ENCODE results near the gene STK36.
"Not testable (repeated sequence)": the region's sequence is repeated elsewhere in the genome, so short reads cannot be mapped to it uniquely, and the experiment has no call there.

STK36 gene

GRCh38 chr2:218662377-218662776 lies 9.5 kb upstream of the STK36 start:
- no peak for DNase-seq

GRCh38 chr2:218662827-218663226 lies 9.1 kb upstream of the STK36 start:
- no peak for DNase-seq

DNA sequence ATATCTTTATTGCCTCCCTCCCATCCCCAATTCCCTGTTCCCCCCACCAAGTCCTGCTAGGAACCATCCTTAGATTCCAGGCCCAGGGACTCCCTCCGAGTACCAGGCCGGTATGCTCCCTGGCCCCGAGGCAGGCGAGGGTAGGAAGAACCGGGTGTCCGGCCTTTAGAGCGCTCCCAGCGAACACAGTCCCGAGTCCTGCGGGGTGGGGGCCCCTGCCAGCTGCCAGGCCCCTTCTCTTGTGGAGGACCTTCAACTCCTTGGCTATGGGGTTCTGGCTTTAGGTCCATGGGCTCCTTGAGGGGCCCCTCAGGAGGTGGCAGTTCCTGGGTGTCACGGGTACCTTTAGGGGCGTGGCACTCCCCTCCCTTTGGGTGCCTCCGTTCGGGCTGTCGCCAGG lies 8.0 kb upstream of the STK36 start:
- DNase-seq: no peak

- no peak for DNase-seq
These were observed 7.2 kb upstream of the STK36 start for GRCh38 chr2:218664653-218665052.

GRCh38 chr2:218671097-218671653 lies 711 bp upstream of the STK36 start:
- DNase-seq: no peak

DNA sequence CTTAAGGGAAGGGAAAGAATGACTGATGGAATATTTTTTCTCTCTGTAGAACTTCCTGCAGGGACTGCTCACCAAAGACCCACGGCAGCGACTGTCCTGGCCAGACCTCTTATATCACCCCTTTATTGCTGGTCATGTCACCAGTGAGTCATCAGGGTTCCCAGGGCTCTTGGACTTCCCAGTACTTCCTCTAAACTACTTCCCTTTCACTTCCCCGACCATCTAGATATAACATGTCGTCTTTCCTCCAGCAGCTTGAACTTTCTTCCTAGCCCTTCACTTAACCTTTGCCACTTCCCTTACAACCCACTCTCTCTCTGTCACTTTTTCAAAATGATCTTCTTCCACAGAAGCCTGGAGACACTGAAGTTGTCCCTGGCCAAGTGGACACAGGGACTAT lies 7.2 kb downstream of the STK36 start:
- DNase-seq: no peak

DNA sequence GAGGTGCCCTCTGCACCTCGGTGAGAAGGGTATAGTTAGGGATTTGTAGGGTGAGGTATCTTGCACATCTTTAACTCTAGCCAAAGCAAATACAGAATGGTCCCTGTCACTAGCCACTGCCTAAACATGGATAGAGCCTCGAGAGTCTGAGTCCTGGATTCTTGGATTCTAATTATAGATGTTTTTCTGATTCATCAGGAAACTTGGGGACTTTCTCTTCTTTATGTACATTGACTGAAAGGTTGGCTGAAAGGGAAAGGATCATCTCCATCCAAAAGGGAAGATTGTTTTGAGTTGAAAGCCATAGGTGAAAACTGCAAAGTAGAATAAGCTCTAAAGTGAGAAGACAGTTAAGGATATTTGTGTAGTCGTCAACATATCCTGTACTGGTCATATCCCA lies 8.2 kb downstream of the STK36 start:
- no peak for DNase-seq

DNA sequence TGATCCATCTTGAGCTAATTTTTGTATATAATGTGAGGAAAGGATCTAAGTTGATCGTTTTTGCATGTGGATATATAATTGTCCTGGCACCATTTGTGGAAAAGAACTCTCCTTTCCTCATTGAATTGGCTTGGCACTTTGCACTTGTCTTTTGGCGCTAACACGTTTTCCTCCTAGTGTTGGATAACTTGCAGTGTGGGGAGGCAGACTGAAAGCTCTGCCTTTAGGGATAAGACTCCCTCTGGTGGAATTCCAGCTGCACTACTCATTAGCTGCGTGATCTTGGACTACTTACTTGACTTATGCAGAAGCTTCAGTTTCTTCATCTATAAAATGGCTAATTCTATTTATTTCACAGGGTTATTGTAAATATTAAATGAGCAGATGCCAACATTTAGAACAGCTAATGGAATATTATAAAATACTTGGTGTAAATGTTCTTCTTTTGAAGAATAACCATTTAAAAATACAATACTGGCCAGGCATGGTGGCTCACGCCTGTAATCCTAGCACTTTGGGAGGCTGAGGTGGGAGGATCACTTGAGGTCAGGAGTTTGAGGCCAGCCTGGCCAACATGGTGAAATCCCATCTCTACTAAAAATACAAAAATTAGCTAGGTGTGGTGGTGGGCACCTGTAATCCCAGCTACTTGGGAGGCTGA lies 15.6 kb downstream of the STK36 start:
- not testable (repeated sequence) for DNase-seq

DNA sequence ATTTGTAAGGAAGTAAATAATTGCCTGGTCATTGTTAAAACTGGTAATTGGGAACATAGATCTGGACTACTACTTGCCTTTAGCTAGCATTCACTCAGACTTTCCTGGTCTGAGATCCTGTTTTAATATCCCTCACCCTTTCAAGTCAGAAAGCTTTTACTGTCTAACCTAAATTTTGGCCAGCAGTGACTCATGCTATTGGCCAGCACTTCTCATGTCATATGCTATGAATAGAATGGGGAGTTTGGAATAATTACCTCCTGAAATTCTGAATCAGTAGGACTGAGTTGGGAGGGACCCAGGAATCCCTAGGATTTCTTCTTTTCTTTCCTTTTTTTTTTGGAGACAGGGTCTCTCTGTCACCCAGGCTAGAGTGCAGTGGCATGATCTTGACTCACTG lies 19.3 kb downstream of the STK36 start:
- DNase-seq: no peak

DNA sequence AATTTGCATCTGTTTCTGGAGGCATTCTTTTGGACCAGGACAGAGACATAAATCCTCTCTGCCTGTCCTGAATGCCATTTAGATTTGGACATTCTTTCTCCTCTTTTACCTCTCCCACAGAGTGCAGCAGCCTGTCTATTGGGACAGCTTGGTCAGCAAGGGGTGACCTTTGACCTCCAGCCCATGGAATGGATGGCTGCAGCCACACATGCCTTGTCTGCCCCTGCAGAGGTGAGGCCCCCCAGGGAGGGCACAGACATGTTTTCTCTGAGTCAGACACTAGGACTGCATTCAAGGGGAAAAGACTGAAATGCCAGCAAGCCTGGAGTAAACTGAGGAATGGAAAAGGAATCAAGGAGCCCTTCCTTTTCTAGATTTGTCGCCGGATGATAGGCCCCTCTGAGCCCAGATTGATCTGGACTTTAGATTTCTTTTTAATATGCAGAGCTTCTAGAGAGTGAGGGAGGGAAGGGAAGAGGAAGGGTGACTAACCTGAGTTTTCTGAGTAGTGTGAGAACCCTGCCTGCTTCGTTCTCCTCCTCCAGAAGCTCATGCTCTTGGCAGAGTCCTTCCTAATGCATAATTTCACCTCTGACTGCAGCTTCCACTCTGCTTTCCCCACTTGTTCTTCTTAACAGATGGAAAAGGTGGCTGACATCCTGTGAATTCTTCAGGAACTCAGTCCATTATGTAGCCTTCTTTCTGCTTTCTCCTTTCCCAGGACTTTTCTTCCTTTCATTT lies 22.7 kb downstream of the STK36 start:
- DNase-seq: no peak

DNA sequence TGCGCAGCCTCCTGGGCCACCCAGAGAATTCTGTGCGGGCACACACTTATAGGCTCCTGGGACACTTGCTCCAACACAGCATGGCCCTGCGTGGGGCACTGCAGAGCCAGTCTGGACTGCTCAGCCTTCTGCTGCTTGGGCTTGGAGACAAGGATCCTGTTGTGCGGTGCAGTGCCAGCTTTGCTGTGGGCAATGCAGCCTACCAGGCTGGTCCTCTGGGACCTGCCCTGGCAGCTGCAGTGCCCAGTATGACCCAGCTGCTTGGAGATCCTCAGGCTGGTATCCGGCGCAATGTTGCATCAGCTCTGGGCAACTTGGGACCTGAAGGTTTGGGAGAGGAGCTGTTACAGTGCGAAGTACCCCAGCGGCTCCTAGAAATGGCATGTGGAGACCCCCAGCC lies 27.0 kb downstream of the STK36 start:
- no peak for DNase-seq

DNA sequence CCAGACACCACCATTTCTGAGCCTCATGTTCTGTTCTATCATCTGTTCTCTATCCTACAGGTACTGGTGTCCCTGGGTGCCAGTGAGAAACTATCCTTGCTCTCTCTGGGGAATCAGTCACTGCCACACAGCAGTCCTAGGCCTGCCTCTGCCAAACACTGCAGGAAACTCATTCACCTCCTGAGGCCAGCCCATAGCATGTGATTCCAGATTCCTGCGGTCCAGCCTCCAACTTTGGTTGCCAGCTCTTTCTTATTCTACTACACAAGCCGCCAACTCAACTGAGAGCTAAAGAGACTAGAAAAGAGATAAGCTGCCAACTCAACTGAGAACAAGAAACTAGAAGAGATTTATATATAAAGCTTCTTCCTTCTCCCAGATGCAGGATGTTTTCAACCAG lies 29.9 kb downstream of the STK36 start:
- DNase-seq: no peak

DNA sequence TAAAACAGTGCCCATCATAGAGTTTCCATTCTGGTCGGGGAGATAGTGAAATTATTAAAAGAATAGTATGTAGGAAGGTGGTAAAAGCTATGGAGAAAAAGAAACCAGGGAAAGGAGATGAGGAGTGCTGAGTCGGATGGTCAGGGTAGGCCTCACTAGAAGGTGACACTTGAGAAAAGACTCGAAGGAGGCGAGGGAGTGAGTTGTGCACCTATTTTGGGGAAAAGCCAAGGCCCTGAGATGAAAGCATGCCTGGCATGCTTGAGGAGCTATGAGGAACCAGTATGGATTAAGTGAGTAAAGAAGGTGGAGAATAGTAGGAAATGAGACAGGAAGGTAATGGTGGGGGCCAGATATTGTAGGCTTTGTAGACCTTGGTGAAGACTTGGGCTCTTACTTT lies 31.5 kb downstream of the STK36 start:
- no peak for DNase-seq

GRCh38 chr2:218708086-218708485 lies 36.2 kb downstream of the STK36 start:
- no peak for DNase-seq

GRCh38 chr2:218709908-218710307 lies 38.0 kb downstream of the STK36 start:
- no peak for DNase-seq

- DNase-seq: no peak
These were observed 38.4 kb downstream of the STK36 start for GRCh38 chr2:218710334-218710686.

DNA sequence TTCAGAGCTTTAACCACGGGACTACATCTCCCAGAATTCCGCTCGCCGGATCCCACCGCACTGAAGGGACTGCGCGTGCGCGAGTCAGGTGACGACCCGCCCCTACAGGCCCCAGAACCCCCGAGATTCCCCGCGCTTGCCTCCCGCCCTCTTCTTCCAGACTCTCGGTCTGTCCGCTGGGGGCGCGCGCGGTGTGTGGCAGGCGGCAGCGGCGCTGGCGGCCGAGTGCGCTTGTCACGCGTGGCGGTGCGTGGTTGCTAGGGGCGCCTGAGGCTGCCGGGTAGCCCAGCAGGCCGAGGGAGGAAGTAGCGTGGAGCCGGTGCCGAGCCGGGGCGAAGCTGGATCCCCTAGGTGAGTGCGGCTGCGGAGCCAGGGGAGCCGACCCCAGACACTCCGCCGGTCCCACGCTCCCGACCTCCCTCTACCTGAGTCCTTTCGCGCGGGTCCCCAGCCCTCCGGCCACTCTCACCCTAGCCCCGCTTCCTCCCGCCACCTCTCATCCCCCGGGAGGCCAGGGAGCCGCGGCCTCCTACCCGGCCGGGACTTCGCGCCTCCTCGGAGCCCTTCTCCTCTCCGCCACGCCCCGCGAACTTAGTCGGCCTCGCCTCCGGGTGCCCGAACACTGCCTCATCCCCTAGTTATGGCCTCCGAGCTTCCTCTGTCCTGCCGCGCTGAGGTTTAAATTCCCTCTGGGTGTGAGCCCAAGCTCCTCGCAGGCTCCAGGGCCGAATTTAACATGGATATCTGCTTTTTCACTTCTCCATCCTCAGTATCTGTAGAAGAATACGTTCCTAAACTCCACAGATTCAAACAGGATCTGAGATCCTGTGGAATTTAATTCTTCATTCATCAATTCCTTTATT lies 39.0 kb downstream of the STK36 start, which contains the start of gene TTLL4:
Gene TTLL4, plus strand, starts transcription at position 149 of the 863 bp plus-strand sequence. CDS start 26,842 bp downstream, outside the sequence.
- peak; percentile 98 for DNase-seq

DNA sequence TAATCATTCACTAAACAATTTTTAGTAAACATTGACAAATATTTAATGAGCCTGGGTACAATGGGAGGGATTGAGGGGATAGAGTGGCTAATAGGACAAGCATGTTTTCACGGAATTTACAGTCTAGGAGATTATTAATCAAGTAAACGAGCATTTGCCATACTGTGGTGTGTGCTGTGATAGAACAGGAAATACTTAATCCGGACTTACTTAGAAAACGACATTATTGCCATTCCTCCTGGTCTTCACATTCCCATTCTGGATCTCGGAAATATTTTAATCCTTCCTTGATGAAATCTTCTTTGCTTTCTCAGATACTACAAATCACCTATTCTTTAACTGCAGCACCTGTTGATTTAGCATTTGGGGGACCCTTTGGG lies 39.7 kb downstream of the STK36 start:
- no peak for DNase-seq

GRCh38 chr2:218713922-218714321 lies 42.0 kb downstream of the STK36 start:
- DNase-seq: no peak

GRCh38 chr2:218716070-218716469 lies 44.2 kb downstream of the STK36 start:
- no peak for DNase-seq

- no peak for DNase-seq
These were observed 45.4 kb downstream of the STK36 start for GRCh38 chr2:218717262-218717661.

DNA sequence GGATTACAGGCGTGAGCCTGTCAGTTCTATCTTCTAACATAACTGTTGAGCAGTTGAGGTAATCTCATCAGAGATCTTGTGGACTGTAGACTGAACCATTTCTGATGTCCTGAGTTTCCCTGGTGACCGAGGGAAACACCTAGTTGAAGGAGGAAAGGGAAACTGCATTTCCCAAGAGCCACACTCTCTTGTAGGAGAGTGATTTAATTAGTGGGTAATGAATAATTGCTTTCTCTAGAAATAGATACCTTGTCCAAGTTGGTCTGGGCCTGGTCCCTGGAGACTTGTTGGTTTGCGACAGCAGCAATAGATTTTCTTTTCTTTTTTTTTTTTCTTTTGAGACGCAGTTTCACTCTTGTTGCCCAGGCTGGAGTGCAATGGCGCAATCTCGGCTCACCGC lies 46.2 kb downstream of the STK36 start:
- no peak for DNase-seq

DNA sequence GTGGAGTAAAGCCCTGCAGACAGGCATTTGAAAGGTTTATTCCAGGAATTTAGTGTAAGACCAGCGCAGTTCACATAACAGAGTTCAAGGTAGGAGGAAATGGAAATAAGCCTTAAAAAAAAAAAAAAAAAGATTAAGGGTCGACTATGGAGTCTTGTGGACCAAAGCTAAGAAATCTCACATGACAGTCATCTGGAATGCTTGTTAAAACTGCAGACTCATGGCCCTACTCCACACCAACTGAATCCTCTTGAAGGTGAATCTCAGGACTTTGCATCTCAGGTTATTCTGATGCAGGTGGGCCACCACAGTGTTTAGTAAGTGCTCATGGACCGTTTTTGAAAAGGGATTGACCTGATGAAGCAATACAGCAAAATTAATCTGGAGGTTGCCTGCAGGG lies 47.6 kb downstream of the STK36 start:
- no peak for DNase-seq
